Breast epithelium (tissue), 4 donors: Measurements from ENCODE around the gene OLFML2A. TPM values are rescaled to one million over a fixed set of nuclear protein-coding genes. Genes with fewer than 3 reads are reported as not detected.
"Not testable (repeated sequence)": the region's sequence is repeated elsewhere in the genome, so short reads cannot be mapped to it uniquely, and the experiment has no call there.

Source experiments
- DNase-seq, 2 donors: peaks; one replicate each; pipeline ENCODE4 v3.0.0-alpha.2; 2019; ENCODE audit warnings: low spot score in 2 of 2
- H3K27ac ChIP-seq, 2 donors: fragments of 200-600 bp; sonication (generic) in 1 of 2; one replicate each; pipeline ENCODE4 v1.5.1; 2016 to 2019; ENCODE audit warnings: mild to moderate bottlenecking in 1 of 2
- H3K27me3 ChIP-seq, 2 donors: fragments of 200-600 bp; sonication (generic) in 1 of 2; one replicate each; pipeline versions ENCODE4 v1.5.1 to v1.6.0; 2017 to 2019; ENCODE audit warnings: control low read depth in 1 of 2, mild to moderate bottlenecking in 1 of 2
- H3K36me3 ChIP-seq: fragments of 200-600 bp; one replicate; pipeline ENCODE4 v1.5.1; 2019
- H3K4me1 ChIP-seq, 2 donors: fragments of 200-600 bp; sonication (generic); one replicate each; pipeline ENCODE4 v1.5.1; 2016 to 2019; ENCODE audit warnings: control low read depth in 1 of 2
- H3K4me3 ChIP-seq, 3 donors: fragments of 200-600 bp; sonication (generic); 1 replicate in 2 of 3; 2 replicates in 1 of 3; pipeline ENCODE4 v1.5.1; 2016 to 2019; ENCODE audit warnings: mild to moderate bottlenecking in 3 of 3, moderate library complexity in 2 of 3
- H3K9me3 ChIP-seq, 2 donors: fragments of 200-600 bp; sonication (generic) in 1 of 2; one replicate each; pipeline ENCODE4 v1.5.1; 2016 to 2019; ENCODE audit warnings: control low read depth in 1 of 2
- CTCF ChIP-seq, 3 donors: fragments of 450-650 bp; IDR thresholded peaks; one replicate each; pipeline ENCODE4 v1.5.1; 2016 to 2017; ENCODE audit warnings: antibody characterized with exemption in 3 of 3, mild to moderate bottlenecking in 3 of 3, moderate library complexity in 3 of 3
- POLR2A ChIP-seq: fragments of 450-650 bp; IDR thresholded peaks from one replicate; pipeline ENCODE4 v1.6.1; 2016; ENCODE audit warnings: antibody characterized with exemption, mild to moderate bottlenecking, moderate library complexity
- POLR2AphosphoS5 ChIP-seq, 3 donors: sonication (generic); formaldehyde crosslinking; IDR thresholded peaks; one replicate each; pipeline ENCODE4 v1.6.1; 2017; ENCODE audit warnings: antibody characterized with exemption in 3 of 3
- intact Hi-C: fragments of 100-400 bp; cut with DNase I; formaldehyde crosslinking; loops from one replicate; pipeline ENCODE4 v1.15.1; 2023; ENCODE audit warnings: low total_unique reads
- total RNA-seq, 3 donors: library from RNA; depleted of rRNA; stranded (reverse); fragments of >200 nt; gene quantifications; one replicate each; pipeline ENCODE4 v1.1.0, GENCODE V29; 2016

Gene OLFML2A
- 10 to 100 TPM; 11.4 to 25.2 (median 11.4) TPM for total RNA-seq

DNA sequence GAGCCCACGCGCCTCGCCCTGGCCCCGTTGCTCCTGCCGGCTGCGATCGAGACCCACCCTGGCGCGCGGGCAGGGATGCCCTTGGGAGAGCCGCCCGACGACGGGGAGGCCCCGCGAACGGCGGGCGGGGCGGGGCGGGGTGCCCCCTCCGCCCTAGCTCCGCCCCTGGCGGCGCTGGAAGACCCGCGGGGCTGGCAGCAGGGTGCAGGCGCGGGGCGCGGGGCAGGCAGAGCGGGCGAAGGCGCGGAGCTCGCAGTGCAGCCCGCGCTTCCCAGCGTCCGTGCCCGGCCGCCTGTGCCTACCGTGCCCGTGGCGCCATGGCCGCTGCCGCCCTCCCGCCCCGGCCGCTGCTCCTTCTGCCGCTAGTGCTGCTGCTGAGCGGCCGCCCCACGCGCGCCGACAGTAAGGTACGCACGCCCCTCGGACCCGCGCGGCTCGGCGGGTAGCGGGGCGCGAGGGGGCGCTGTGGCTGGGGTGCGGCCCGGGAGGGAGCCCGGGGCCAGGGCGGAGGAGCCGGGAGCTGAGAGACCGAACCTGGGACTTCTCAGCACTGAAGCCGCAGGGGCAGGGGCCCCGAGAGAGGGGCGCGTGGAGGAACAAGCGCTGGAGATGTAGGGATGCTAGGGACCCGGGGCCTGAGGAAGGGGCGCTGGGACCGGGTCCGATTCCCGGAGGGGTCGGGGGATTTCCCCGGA, at the start of gene OLFML2A:
Gene OLFML2A (plus strand): TSS at position 180 of the 695 bp plus-strand sequence. CDS start 138 bp downstream, at position 318.
- Histone ChIP-seq H3K4me1 (peaks cover 6 to 9% of the 10 kb centered on the region in 2 donors), H3K36me3 (no peaks in the 10 kb centered on the region), H3K27ac (peak within 1 kb of the TSS; percentile 67 to 84), H3K4me3 (peak within 1 kb of the TSS; percentile 57 to 88 (median 70)), H3K27me3 (no peaks in the 10 kb centered on the region), H3K9me3 (no peaks in the 10 kb centered on the region)
- peak in 1 of 3 donors; percentile 31 for TF ChIP-seq CTCF (IDR thresholded peaks at IDR 0.05)
- TF ChIP-seq POLR2AphosphoS5 (IDR thresholded peaks at IDR 0.05), result no peak
- intact Hi-C loops, result loop anchor here (1.0 to 10.0 kb wide), 2 partner anchors 27 to 758 kb away; no protein-coding TSS in a partner anchor
- DNase-seq, result peak in 1 of 2 donors; percentile 51

GRCh38 chr9:124730772-124731171, 46.2 kb upstream of the OLFML2A start:
- Histone ChIP-seq H3K27ac (no peak overlapping the region), H3K9me3 (no peaks in the 10 kb centered on the region), H3K4me3 (no peak overlapping the region), H3K36me3 (no peaks in the 10 kb centered on the region), H3K4me1 (peaks cover 0 to 4% of the 10 kb centered on the region in 2 donors), H3K27me3 (no peaks in the 10 kb centered on the region)
- intact Hi-C loops, result no loop called here
- TF ChIP-seq POLR2AphosphoS5 (IDR thresholded peaks at IDR 0.05) (no peak), CTCF (IDR thresholded peaks at IDR 0.05) (no peak), POLR2A (no peak)
- DNase-seq, result no peak

DNA sequence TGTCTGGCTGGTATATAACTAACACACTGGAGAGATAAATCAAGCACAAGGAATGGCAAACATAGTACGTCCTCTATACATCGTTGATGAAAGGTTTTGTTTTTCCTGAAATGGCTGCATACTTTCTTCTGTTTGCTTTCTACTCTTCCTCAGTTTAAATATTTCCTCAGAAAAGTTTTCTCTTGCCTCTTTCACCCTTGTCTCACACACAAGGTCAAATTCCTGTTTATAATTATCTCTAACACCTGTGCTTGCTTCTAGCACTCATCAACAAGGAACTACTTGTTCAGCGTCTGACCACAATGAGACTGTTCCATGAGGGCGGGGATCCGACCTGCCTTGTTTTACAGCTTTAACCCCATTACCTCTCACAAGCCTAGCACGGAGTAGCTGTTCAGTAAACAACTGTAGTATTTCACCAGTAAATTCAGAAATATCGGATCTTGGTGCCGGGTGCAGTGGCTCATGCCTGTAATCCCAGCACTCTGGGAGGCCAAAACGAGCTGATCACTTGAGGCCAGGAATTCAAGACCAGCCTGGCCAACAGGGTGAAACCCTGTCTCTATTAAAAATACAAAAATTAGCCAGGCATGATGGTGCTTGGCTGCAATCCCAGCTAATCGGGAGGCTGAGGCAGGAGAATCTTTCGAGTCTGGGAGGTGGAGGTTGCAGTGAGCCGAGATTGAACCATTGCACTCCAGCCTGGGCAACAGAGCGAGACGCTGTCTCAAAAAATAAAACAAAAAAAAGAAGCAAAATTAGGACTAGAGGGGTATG, 42.8 kb upstream of the OLFML2A start:
- Histone ChIP-seq H3K4me1 (peaks cover 0 to 4% of the 10 kb centered on the region in 2 donors), H3K27ac (peak overlapping the region; percentile 66 to 74), H3K4me3 (no peak overlapping the region), H3K9me3 (no peaks in the 10 kb centered on the region), H3K27me3 (no peaks in the 10 kb centered on the region), H3K36me3 (no peaks in the 10 kb centered on the region)
- intact Hi-C loops, result no loop called here
- TF ChIP-seq POLR2AphosphoS5 (IDR thresholded peaks at IDR 0.05) (no peak), POLR2A (no peak), CTCF (IDR thresholded peaks at IDR 0.05) (no peak)
- DNase-seq, result peak in 1 of 2 donors; percentile 40

DNA sequence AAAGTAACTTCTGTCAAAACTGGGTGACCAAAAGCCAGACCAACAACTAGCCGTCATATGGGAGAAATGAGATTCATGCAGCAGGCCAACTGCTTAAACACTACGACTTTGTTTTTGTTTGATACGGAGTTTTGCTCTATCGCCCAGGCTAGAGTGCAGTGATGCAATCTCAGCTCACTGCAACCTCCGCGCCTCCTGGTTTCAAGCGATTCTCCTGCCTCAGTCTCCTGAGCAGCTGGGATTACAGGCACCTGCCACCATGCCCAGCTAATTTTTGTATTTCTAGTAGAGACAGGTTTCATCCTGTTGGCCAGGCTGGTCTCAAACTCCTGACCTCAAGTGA, 42.2 kb upstream of the OLFML2A start:
- H3K36me3 ChIP-seq, DNase-seq, H3K4me1 ChIP-seq, intact Hi-C loops, H3K9me3 ChIP-seq, H3K27me3 ChIP-seq, H3K4me3 ChIP-seq: not testable (repeated sequence)
- H3K27ac ChIP-seq, result peak overlapping the region; percentile 66 to 74

DNA sequence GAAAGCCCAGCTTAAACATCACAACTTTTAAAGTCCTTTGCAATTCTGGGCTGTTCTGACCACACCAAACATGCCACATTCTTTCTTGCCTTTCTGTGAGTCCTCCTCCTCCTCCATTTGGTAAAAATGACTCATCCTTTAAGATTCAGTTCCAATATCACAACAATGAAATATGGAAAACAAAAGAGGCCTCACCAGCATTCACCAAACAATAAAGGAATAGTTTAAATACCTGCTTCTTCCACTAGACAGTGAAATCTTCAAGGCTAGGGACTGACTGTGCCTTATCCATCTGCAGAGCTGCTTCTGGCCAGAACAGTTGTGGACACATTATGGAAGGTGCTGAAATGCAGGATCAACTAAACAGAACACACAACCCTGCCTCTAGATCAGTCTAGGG, 41.8 kb upstream of the OLFML2A start:
- peak overlapping the region; percentile 66 to 74 for H3K27ac ChIP-seq
- peaks cover 0 to 4% of the 10 kb centered on the region in 2 donors for H3K4me1 ChIP-seq
- intact Hi-C loops, result no loop called here
- no peak for DNase-seq
- TF ChIP-seq CTCF (IDR thresholded peaks at IDR 0.05) (no peak), POLR2A (no peak), POLR2AphosphoS5 (IDR thresholded peaks at IDR 0.05) (no peak)
- no peak overlapping the region for H3K4me3 ChIP-seq
- H3K9me3 ChIP-seq, result no peaks in the 10 kb centered on the region
- no peaks in the 10 kb centered on the region for H3K36me3 ChIP-seq
- H3K27me3 ChIP-seq, result no peaks in the 10 kb centered on the region

DNA sequence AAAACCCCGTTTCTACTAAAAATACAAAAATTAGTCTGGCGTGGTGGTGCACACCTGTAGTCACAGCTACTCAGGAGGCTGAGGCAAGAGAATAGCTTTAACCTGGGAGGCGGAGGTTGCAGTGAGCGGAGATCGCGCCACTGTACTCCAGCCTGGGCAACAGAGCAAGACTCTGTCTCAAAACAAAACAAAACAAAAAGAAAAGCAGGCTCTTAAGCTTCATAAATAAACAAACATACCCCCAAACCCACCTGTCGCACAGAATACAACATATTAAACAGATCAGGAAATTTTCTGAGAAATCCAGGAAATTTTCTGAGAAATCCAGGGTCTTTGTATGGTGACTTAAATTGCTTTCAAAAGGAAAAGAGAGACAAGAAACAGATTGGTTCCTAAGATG, 38.9 kb upstream of the OLFML2A start:
- H3K4me1 ChIP-seq, H3K27ac ChIP-seq, H3K4me3 ChIP-seq, intact Hi-C loops, H3K27me3 ChIP-seq, DNase-seq, H3K9me3 ChIP-seq, H3K36me3 ChIP-seq: not testable (repeated sequence)
